CD14-positive monocyte (primary cell): Measurements from ENCODE around the gene MCF2. TPM values are rescaled to one million over a fixed set of nuclear protein-coding genes. Genes with fewer than 3 reads are reported as not detected.

Source experiments
- DNase-seq, 3 donors: peaks; one replicate each; pipeline ENCODE4 v3.0.0-alpha.2; 2011 to 2022
- H2AFZ ChIP-seq: 2 replicates; pipeline ENCODE4 v1.6.0; 2012; ENCODE audit warnings: mild to moderate bottlenecking, low read depth, low read length, inconsistent platforms; ENCODE audit not compliant: insufficient read depth, poor library complexity, severe bottlenecking
- H3K27ac ChIP-seq, 2 donors: 1 replicate in 1 of 2; 2 replicates in 1 of 2; pipeline ENCODE4 v1.5.1; 2012 to 2013; ENCODE audit warnings: low read length in 2 of 2, control low read depth in 1 of 2, inconsistent platforms in 1 of 2, low read depth in 1 of 2, mild to moderate bottlenecking in 1 of 2
- H3K27me3 ChIP-seq, 2 donors: one replicate each; pipeline versions ENCODE4 v1.6.0 to v1.6.1; 2011 to 2013; ENCODE audit warnings: low read length in 2 of 2; ENCODE audit not compliant: control insufficient read depth in 2 of 2, insufficient read depth in 2 of 2
- H3K36me3 ChIP-seq, 2 donors: replicated peaks in 1 of 2; 1 replicate in 1 of 2; 2 replicates in 1 of 2; pipeline versions ENCODE4 v1.5.1 to v1.6.1; 2012 to 2013; ENCODE audit warnings: low read length in 2 of 2, control low read depth in 1 of 2, inconsistent platforms in 1 of 2, mild to moderate bottlenecking in 1 of 2; ENCODE audit not compliant: insufficient read depth in 2 of 2, control insufficient read depth in 1 of 2
- H3K4me1 ChIP-seq, 2 donors: 1 replicate in 1 of 2; 2 replicates in 1 of 2; pipeline versions ENCODE4 v1.5.1 to v1.6.1; 2012 to 2013; ENCODE audit warnings: low read length in 2 of 2, control low read depth in 1 of 2, inconsistent platforms in 1 of 2, mild to moderate bottlenecking in 1 of 2, moderate library complexity in 1 of 2; ENCODE audit not compliant: insufficient read depth in 2 of 2, control insufficient read depth in 1 of 2
- H3K4me2 ChIP-seq: replicated peaks from 2 replicates; pipeline ENCODE3; 2012; ENCODE audit warnings: low read length, moderate library complexity, mild to moderate bottlenecking; ENCODE audit not compliant: poor library complexity, severe bottlenecking; ENCODE audit errors: extremely low read depth
- H3K4me3 ChIP-seq, 3 experiments: fragments of 200-600 bp in 1 of 3; sonication (generic) in 1 of 3; replicated peaks in 1 of 3; 1 replicate in 2 of 3; 2 replicates in 1 of 3; pipeline ENCODE4 v1.5.1; 2011 to 2013; ENCODE audit warnings: low read length in 3 of 3, mild to moderate bottlenecking in 3 of 3, control low read depth in 2 of 3, low read depth in 2 of 3, inconsistent platforms in 1 of 3, moderate library complexity in 1 of 3
- H3K79me2 ChIP-seq: 2 replicates; pipeline ENCODE4 v1.6.0; 2012; ENCODE audit warnings: mild to moderate bottlenecking, control low read depth, inconsistent platforms, low read length, moderate library complexity; ENCODE audit not compliant: insufficient read depth
- H3K9ac ChIP-seq: 2 replicates; pipeline ENCODE4 v1.6.0; 2017; ENCODE audit warnings: low read length, mild to moderate bottlenecking; ENCODE audit not compliant: insufficient read depth, poor library complexity, severe bottlenecking
- H3K9me3 ChIP-seq, 2 donors: replicated peaks in 1 of 2; 1 replicate in 1 of 2; 2 replicates in 1 of 2; pipeline versions ENCODE4 v1.5.1 to v1.6.1; 2012 to 2013; ENCODE audit warnings: low read length in 2 of 2, control low read depth in 1 of 2; ENCODE audit not compliant: control insufficient read depth in 1 of 2, insufficient read depth in 1 of 2
- H4K20me1 ChIP-seq: 2 replicates; pipeline ENCODE4 v1.6.0; 2012; ENCODE audit warnings: mild to moderate bottlenecking, low read length, control low read depth, moderate library complexity; ENCODE audit not compliant: insufficient read depth
- H3K27ac Mint-ChIP-seq, 7 donors: one replicate each; pipeline ENCODE4 v1.8.0; 2020; ENCODE audit warnings: mild to moderate bottlenecking in 7 of 7, mixed read lengths in 7 of 7, moderate library complexity in 6 of 7, inconsistent platforms in 2 of 7
- H3K27me3 Mint-ChIP-seq, 3 donors: one replicate each; pipeline ENCODE4 v1.8.0; 2021 to 2022; ENCODE audit warnings: low read depth in 3 of 3, mild to moderate bottlenecking in 3 of 3, mixed read lengths in 3 of 3, moderate library complexity in 3 of 3, inconsistent platforms in 1 of 3
- H3K36me3 Mint-ChIP-seq, 2 donors: one replicate each; pipeline ENCODE4 v1.8.0; 2020; ENCODE audit warnings: mixed read lengths in 2 of 2, inconsistent platforms in 1 of 2, mild to moderate bottlenecking in 1 of 2
- H3K4me1 Mint-ChIP-seq: one replicate; pipeline ENCODE4 v1.8.0; 2020; ENCODE audit warnings: mild to moderate bottlenecking, mixed read lengths
- H3K4me3 Mint-ChIP-seq, 2 donors: one replicate each; pipeline ENCODE4 v1.8.0; 2020; ENCODE audit warnings: mild to moderate bottlenecking in 2 of 2, mixed read lengths in 2 of 2, moderate library complexity in 1 of 2
- H3K9me3 Mint-ChIP-seq, 7 donors: one replicate each; pipeline ENCODE4 v1.8.0; 2020 to 2022; ENCODE audit warnings: mixed read lengths in 7 of 7, mild to moderate bottlenecking in 6 of 7, moderate library complexity in 6 of 7, inconsistent platforms in 2 of 7
- WGBS: methylation state at CpG from one replicate; pipeline ENCODE4 v1.1.5; 2013; ENCODE audit warnings: missing lambda C conversion rate; ENCODE audit not compliant: insufficient coverage; 5-methylcytosine and 5-hydroxymethylcytosine counted together
- intact Hi-C, 2 donors: fragments of 100-400 bp; cut with micrococcal nuclease; formaldehyde crosslinking; loops; one replicate each; pipeline versions ENCODE4 v1.15.0 to v1.15.1; 2023
- polyA plus RNA-seq, 3 donors: library from polyadenylated mRNA; depleted of rRNA in 1 of 3; unstranded in 2 of 3; stranded (reverse) in 1 of 3; fragments of 300-500 nt in 2 of 3; fragments of >200 nt in 1 of 3; fragmentation: Illumina TruSeq in 2 of 3; gene quantifications; 1 replicate in 2 of 3; 2 replicates in 1 of 3; pipeline ENCODE4 v1.2.3, GENCODE V29; 2012 to 2021
- TF ChIP-seq, protein P1 (sequence below): fragments of 200-600 bp; IDR thresholded peaks from one replicate; pipeline ENCODE4 v1.8.0; 2022; ENCODE audit warnings: antibody characterized with exemption, mild to moderate bottlenecking

MCF2 gene
- polyA plus RNA-seq, 3 donors: 0.40 TPM; not detected in 2

DNA sequence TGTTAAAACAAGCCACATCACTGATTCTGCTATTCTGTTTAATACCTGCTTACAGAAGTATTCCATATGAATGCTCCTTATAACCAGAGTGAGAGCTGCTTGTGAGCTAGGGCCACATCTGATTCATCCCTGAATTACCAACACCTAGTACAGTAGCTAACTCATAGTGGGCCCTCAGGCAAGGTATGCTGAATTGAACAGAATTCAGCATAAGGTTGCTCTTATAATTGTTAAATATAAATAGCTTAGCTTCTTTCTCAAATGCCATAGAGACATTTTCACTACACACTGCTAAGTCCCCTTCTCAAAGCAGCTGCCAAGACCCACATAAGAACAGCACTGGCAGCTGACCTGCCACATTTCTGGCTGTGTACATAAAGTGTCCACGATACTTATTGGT is 27.0 kb upstream of the MCF2 start:
- Histone ChIP-seq H3K27me3 (no peaks in the 10 kb centered on the region), H3K4me1 (no peaks in the 10 kb centered on the region), H3K4me3 (no peak overlapping the region), H3K27ac (no peak overlapping the region), H3K9me3 (no peaks in the 10 kb centered on the region), H4K20me1 (no peaks in the 10 kb centered on the region), H3K9ac (no peak overlapping the region), H3K79me2 (no peaks in the 10 kb centered on the region), H2AFZ (no peak overlapping the region), H3K4me2 (no peak overlapping the region), H3K36me3 (peaks cover 0 to 64% of the 10 kb centered on the region in 2 donors)
- H3K4me1 Mint-ChIP-seq: no peaks in the 10 kb centered on the region
- no peak overlapping the region for H3K27ac Mint-ChIP-seq
- WGBS: no CpG with 5 or more reads among the region's 1 CpG
- TF ChIP-seq, protein P1, sequence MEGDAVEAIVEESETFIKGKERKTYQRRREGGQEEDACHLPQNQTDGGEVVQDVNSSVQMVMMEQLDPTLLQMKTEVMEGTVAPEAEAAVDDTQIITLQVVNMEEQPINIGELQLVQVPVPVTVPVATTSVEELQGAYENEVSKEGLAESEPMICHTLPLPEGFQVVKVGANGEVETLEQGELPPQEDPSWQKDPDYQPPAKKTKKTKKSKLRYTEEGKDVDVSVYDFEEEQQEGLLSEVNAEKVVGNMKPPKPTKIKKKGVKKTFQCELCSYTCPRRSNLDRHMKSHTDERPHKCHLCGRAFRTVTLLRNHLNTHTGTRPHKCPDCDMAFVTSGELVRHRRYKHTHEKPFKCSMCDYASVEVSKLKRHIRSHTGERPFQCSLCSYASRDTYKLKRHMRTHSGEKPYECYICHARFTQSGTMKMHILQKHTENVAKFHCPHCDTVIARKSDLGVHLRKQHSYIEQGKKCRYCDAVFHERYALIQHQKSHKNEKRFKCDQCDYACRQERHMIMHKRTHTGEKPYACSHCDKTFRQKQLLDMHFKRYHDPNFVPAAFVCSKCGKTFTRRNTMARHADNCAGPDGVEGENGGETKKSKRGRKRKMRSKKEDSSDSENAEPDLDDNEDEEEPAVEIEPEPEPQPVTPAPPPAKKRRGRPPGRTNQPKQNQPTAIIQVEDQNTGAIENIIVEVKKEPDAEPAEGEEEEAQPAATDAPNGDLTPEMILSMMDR: no peak
- no peaks in the 10 kb centered on the region for H3K9me3 Mint-ChIP-seq
- H3K27me3 Mint-ChIP-seq: no peaks in the 10 kb centered on the region
- intact Hi-C loops: no loop called here
- no peak overlapping the region for H3K4me3 Mint-ChIP-seq
- DNase-seq: no peak
- H3K36me3 Mint-ChIP-seq: peaks cover 23 to 39% of the 10 kb centered on the region in 2 donors

DNA sequence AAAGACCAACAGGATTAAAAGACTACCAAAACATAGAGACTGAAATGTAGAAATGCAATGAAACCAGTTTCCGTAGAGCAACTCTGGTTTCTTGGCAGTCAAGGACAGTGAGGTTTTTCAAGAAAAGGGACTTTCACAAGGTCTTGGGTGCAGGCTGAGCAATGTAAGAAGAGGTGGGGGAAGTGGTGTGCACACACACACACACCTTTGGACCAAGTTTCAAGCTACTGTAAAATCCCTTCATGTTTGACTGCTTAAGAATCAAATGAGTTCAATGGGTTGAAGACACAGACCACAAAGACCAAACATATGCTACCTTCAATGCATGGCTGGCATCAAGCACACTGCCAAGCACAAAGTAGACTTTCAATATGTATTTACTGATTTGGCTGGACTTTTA is 17.8 kb upstream of the MCF2 start:
- no peaks in the 10 kb centered on the region for H3K4me1 ChIP-seq
- peaks cover 0 to 14% of the 10 kb centered on the region in 2 donors for H3K36me3 ChIP-seq
- H3K36me3 Mint-ChIP-seq: peaks cover 6 to 18% of the 10 kb centered on the region in 2 donors
- H3K27ac Mint-ChIP-seq: no peak overlapping the region
- H3K27me3 ChIP-seq: no peaks in the 10 kb centered on the region
- no peak overlapping the region for H3K9ac ChIP-seq
- no peak overlapping the region for H3K4me3 ChIP-seq
- H3K4me3 Mint-ChIP-seq: no peak overlapping the region
- H2AFZ ChIP-seq: no peak overlapping the region
- no peak overlapping the region for H3K27ac ChIP-seq
- no peaks in the 10 kb centered on the region for H3K9me3 ChIP-seq
- no peaks in the 10 kb centered on the region for H3K79me2 ChIP-seq
- TF ChIP-seq, protein P1: no peak
- peaks cover 4% of the 10 kb centered on the region for H3K4me1 Mint-ChIP-seq
- no CpG with 5 or more reads among the region's 1 CpG for WGBS
- intact Hi-C loops: no loop called here
- no peaks in the 10 kb centered on the region for H3K9me3 Mint-ChIP-seq
- H3K27me3 Mint-ChIP-seq: no peaks in the 10 kb centered on the region
- DNase-seq: no peak
- no peak overlapping the region for H3K4me2 ChIP-seq
- no peaks in the 10 kb centered on the region for H4K20me1 ChIP-seq
